ENCODE results near the gene CD2AP.

GRCh38 chr6:47563162-47563561 is 85.6 kb downstream of the CD2AP start:
- TF ChIP-seq EZH2 (IDR thresholded peaks at IDR 0.05; ENCODE audit: insufficient read depth, low read length): no peak
- no peak for TF ChIP-seq CTCF (IDR thresholded peaks at IDR 0.05; ENCODE audit: insufficient read depth, low read depth, low read length)
